Neural cell (in vitro differentiated cells): ENCODE data around the gene TBRG1.

Source experiments
- CTCF ChIP-seq: fragments of 450-650 bp; IDR thresholded peaks from 2 replicates; pipeline ENCODE4 v1.5.1; 2014; ENCODE audit warnings: antibody characterized with exemption, mild to moderate bottlenecking, moderate library complexity; ENCODE audit not compliant: poor library complexity, severe bottlenecking
- EZH2 ChIP-seq: fragments of 200-600, 300-800 bp; shearing (Covaris generic), sonication (generic); IDR thresholded peaks from 2 replicates; pipeline ENCODE4 v1.6.1; 2014; ENCODE audit warnings: antibody characterized with exemption, low read length, borderline replicate concordance, mild to moderate bottlenecking; ENCODE audit not compliant: insufficient read depth, poor library complexity, severe bottlenecking
- RAD21 ChIP-seq: fragments of 450-650 bp; conservative IDR thresholded peaks from 2 replicates; pipeline ENCODE4 v1.6.1; 2014; ENCODE audit warnings: antibody characterized with exemption, mild to moderate bottlenecking, moderate library complexity
- TAF1 ChIP-seq: IDR thresholded peaks from 2 replicates; pipeline ENCODE4 v1.6.1; 2012; ENCODE audit warnings: low read depth

DNA sequence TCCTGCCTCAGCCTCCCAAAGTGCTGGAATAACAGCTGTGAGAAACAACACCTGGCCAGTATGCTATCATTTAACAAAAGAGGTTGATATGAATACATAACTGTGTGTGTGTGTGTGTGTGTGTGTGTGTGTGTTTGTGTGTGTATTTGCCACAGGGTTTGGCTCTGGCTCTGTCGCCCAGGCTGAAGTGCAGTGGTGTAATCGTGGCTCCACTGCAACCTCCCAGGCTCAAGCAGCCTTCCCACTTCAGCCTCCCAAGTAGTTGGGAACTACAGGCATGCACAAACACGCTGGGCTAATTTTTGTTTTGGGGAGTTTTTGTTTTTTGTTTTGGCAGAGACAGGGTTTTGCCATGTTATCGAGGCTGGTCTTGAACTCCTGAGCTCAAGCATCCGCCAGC lies 55.8 kb downstream of the TBRG1 start:
- TF ChIP-seq CTCF (no peak), EZH2 (no peak), RAD21 (no peak), TAF1 (no peak)
